Measurements from ENCODE around the gene KIFC3.

DNA sequence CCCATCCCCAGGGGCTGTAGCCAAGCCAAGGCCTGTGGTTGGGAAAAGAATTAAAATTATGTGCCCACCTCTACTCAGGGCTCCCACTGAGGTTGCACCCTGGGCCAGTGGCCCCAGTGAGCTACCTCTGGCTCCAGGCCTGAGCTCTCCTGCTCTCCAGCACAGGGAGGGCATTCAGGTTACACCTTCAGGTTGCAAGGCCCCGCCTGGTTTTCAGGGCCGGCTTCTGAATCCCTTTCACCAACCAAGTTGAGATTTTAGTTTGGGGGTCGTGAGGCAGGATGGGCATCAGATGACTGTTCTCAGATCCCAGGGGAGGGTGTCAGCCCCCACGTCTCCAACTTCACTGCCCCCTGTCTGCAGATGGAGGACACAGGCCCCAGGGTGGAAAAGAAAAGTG is 74.7 kb downstream of the KIFC3 start:
- TF ChIP-seq, protein P1, sequence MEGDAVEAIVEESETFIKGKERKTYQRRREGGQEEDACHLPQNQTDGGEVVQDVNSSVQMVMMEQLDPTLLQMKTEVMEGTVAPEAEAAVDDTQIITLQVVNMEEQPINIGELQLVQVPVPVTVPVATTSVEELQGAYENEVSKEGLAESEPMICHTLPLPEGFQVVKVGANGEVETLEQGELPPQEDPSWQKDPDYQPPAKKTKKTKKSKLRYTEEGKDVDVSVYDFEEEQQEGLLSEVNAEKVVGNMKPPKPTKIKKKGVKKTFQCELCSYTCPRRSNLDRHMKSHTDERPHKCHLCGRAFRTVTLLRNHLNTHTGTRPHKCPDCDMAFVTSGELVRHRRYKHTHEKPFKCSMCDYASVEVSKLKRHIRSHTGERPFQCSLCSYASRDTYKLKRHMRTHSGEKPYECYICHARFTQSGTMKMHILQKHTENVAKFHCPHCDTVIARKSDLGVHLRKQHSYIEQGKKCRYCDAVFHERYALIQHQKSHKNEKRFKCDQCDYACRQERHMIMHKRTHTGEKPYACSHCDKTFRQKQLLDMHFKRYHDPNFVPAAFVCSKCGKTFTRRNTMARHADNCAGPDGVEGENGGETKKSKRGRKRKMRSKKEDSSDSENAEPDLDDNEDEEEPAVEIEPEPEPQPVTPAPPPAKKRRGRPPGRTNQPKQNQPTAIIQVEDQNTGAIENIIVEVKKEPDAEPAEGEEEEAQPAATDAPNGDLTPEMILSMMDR (IDR thresholded peaks at IDR 0.05): no peak
- no peak for TF ChIP-seq POLR2A (IDR thresholded peaks at IDR 0.05)
